ENCODE results near the gene PIWIL4.
A peak's percentile ranks its signal among the peaks of the same experiment; 100 is the strongest.

PIWIL4 gene

DNA sequence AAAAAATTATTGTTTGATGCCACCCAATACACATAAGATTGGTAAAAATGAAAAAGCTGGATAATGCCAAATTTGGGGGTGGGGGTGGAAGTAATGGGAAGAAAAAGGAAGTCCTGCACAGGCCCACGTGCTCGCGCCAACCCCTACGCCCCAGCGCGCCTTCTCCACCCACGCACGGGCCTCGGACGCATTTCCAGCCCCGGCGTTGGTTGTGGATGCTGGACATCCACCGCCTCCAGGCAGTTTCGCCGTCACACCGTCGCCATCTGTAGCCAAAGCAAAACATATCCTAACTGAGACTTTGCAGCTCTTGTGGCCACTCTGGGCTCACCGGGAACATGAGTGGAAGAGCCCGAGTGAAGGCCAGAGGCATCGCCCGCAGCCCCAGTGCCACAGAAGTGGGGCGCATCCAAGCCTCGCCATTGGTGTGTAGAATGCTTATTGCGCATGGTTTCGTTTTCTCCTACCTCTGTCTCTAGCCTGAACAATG lies at the start of gene PIWIL4:
TSS of gene PIWIL4 (plus strand) at position 188 of the 490 bp plus-strand sequence. CDS start at position 339, 151 bp downstream.
- DNase-seq: no peak

- DNase-seq: no peak
These were observed 48.9 kb upstream of the PIWIL4 start for GRCh38 chr11:94518300-94518699.

DNA sequence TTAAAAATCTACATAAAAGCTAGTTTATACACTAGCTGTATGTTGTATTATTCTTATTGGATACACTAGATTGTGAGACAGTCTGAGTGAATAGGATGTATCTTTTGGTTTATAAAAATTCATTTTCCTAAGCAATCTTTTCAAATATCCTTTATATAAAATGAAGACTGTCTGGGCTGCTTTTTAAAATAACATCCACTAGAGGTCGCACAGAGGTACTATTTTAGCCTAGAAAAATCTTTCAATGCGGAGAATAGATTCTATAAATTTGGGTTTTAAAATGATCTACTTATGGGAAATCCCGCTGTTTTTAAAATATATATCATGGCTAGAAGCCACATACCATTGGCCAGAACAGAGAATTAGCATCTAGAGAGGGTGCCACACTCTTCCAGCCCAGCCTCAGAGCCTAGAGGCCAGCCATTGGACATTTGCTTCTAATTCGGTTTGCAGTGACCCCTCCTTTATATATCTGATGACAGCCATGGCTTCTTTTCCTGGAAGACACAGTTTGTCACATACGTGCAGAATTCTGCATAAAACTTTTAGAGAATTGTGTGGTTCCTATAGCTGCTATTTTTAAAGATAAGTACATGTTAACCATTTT lies 47.6 kb upstream of the PIWIL4 start:
- peak; percentile 48 for DNase-seq

DNA sequence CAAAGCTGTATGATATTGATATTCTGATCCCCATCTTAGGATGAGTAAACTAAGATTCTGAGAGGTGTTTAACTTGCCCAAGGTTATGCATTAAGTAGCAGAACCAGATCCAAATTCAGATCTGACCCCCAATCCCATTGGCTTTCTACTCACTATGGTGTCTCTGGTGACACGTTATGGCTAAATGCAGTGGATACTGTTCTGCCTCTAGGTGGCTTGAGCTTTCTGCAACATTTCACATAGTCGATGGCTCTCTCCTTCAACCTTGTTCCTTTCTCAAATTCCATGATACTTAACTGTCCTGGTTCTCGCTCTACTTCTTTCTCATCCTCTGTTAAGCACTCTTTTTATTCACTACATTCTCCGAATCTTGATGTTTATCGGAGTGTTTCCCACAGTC lies 45.5 kb upstream of the PIWIL4 start:
- DNase-seq: no peak

DNA sequence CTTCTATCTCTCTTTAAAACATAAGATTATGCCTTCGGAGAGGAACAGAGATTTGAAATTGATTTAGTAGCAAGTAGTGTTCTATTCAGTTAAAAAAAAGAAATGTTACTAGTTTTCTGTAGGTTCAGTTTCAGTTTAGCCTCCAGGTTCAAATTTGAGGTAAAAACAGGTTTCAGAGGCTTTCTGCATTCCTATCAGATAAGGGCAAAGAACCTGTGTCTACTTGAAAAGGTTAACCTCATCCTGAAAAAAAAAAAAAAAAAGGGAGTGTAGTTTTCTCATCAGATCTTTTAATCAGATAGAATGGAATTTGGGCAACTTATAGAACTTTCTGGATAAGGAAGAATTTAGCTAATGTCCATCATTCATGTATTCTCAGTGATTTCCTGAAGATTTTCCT lies 42.8 kb upstream of the PIWIL4 start:
- DNase-seq: no peak

- no peak for DNase-seq
These were observed 41.4 kb upstream of the PIWIL4 start for GRCh38 chr11:94525546-94526324.

GRCh38 chr11:94526645-94527438 lies 40.3 kb upstream of the PIWIL4 start:
- no peak for DNase-seq

DNA sequence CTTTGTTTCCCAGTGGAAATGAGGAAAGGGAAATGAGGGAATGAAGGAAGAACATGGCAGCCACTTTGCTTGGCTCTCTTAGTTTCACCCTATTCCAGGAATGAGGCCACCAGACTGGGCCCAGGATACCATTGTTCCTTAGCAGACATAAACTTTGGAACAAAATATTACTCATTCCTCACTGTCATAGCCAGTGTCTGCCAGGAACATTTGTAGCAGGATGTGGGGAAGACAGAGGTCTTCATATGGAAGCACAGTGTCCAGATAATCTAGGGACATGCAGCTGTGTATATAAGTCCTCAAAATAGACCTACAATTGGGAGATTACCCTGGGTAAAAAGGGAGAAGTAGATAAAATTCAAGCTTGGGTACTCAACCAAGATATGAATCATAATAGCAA lies 38.6 kb upstream of the PIWIL4 start:
- no peak for DNase-seq

DNA sequence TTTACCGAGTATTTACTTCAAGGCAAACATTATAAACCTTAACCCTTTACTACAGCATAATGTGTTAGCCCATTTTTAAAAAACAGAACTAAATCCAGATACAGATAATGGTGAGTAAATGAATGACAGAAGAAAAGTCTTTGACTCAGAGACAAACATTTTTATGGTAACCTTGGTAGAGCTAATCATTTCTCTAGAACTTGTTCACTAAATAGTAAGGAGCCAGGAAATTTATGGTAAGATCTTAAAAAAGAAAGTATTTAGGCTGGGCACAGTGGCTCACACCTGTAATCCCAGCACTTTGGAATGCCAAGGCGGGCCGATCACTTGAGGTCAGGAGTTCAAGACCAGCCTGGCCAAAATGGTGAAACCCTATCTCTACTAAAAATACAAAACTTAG lies 35.0 kb upstream of the PIWIL4 start:
- no peak for DNase-seq

GRCh38 chr11:94533206-94533605 lies 34.0 kb upstream of the PIWIL4 start:
- DNase-seq: no peak

DNA sequence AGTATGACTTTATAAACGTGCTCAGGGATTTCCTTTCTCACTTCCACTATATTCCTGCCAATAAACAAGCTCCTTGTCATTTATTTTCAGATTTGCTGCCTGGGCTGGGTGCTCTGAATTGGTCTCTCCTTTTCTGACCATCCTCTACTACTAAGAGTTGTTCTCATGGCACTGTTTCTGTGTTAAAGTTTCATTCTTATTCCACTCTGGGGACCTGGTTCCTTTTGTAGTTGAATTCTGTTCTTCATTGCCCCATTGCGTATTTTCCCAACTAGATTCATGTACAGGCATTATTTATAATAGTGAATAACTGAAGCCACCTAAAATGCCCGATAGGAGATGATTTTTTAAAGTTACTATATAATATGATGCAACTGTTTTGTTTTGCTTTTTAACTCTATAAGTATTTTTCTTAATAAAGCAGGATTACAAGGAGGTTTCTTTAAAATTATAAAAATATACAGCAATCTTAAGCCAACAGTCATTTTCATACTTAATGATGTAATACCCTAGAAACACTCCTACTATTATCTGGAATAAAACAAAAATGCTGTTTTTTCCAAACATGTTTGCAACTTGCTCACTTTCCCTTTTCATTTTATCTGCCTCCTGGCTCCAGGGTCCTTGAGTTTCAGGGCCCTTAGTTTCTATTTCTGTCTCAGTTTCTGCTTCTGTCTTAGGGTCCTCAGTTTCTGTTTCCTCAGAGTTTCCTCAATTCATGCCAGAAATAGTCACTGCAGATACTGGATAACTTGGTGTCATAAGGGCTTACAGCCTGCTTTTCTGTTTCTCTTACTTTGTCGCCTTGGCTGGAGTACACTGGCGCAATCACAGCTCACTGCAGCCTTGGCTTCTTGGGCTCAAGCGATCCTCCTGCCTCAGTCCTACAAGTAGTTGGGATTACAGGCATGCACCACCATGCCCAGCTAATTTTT lies 33.2 kb upstream of the PIWIL4 start:
- DNase-seq: no peak

- no peak for DNase-seq
These were observed 30.8 kb upstream of the PIWIL4 start for GRCh38 chr11:94536386-94536785.

GRCh38 chr11:94537031-94537600 lies 30.1 kb upstream of the PIWIL4 start:
- DNase-seq: no peak

DNA sequence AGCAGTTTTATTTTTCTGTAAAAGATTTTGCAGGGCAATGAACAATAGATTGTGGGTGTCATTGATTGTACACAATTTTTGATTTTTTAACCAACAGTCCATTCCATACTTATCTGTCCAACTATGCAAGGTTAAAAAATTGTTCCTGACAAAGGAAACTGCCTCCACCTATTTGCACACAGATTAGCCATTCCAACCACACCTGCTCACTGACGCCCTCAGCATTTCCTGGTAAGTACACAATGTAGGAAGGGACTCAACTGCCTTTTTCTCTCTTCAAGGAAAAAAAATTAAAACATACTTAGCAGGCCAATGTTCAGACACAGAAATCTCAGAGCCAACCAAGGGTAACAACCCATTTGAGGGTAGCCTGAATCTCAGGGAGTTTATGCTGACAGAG lies 27.7 kb upstream of the PIWIL4 start:
- no peak for DNase-seq

DNA sequence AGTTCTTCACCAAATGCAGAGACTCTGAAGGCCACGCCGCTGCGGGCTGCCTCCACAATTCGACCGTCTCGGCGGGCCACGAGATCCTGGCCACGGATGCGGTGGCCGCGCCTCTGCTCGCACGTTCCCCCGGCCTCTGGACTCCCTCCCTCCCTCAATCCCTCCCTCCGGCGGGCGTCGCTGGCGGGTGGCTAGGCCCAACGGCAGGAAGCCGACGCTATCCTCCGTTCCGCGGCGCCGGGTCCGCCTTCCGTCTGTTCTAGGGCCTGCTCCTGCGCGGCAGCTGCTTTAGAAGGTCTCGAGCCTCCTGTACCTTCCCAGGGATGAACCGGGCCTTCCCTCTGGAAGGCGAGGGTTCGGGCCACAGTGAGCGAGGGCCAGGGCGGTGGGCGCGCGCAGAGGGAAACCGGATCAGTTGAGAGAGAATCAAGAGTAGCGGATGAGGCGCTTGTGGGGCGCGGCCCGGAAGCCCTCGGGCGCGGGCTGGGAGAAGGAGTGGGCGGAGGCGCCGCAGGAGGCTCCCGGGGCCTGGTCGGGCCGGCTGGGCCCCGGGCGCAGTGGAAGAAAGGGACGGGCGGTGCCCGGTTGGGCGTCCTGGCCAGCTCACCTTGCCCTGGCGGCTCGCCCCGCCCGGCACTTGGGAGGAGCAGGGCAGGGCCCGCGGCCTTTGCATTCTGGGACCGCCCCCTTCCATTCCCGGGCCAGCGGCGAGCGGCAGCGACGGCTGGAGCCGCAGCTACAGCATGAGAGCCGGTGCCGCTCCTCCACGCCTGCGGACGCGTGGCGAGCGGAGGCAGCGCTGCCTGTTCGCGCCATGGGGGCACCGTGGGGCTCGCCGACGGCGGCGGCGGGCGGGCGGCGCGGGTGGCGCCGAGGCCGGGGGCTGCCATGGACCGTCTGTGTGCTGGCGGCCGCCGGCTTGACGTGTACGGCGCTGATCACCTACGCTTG lies 23.2 kb upstream of the PIWIL4 start, which contains the start of gene FUT4:
TSS of gene FUT4 (plus strand) at position 227 of the 951 bp plus-strand sequence. CDS start at position 440, 213 bp downstream.
- DNase-seq: peak; percentile 60

DNA sequence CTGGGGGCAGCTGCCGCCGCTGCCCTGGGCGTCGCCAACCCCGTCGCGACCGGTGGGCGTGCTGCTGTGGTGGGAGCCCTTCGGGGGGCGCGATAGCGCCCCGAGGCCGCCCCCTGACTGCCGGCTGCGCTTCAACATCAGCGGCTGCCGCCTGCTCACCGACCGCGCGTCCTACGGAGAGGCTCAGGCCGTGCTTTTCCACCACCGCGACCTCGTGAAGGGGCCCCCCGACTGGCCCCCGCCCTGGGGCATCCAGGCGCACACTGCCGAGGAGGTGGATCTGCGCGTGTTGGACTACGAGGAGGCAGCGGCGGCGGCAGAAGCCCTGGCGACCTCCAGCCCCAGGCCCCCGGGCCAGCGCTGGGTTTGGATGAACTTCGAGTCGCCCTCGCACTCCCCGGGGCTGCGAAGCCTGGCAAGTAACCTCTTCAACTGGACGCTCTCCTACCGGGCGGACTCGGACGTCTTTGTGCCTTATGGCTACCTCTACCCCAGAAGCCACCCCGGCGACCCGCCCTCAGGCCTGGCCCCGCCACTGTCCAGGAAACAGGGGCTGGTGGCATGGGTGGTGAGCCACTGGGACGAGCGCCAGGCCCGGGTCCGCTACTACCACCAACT lies 22.4 kb upstream of the PIWIL4 start:
- DNase-seq: no peak

DNA sequence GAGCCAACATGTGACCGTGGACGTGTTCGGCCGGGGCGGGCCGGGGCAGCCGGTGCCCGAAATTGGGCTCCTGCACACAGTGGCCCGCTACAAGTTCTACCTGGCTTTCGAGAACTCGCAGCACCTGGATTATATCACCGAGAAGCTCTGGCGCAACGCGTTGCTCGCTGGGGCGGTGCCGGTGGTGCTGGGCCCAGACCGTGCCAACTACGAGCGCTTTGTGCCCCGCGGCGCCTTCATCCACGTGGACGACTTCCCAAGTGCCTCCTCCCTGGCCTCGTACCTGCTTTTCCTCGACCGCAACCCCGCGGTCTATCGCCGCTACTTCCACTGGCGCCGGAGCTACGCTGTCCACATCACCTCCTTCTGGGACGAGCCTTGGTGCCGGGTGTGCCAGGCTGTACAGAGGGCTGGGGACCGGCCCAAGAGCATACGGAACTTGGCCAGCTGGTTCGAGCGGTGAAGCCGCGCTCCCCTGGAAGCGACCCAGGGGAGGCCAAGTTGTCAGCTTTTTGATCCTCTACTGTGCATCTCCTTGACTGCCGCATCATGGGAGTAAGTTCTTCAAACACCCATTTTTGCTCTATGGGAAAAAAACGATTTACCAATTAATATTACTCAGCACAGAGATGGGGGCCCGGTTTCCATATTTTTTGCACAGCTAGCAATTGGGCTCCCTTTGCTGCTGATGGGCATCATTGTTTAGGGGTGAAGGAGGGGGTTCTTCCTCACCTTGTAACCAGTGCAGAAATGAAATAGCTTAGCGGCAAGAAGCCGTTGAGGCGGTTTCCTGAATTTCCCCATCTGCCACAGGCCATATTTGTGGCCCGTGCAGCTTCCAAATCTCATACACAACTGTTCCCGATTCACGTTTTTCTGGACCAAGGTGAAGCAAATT lies 21.7 kb upstream of the PIWIL4 start:
- DNase-seq: no peak

- DNase-seq: no peak
These were observed 21.1 kb upstream of the PIWIL4 start for GRCh38 chr11:94546162-94546470.

- no peak for DNase-seq
These were observed 20.3 kb upstream of the PIWIL4 start for GRCh38 chr11:94546886-94547285.
